HEK293T (cell line): ENCODE measurements around the gene TMEM131L.

Source experiments
- BHLHE40 ChIP-seq: fragments of 450-650 bp; IDR thresholded peaks from 2 replicates; pipeline ENCODE4 v1.6.1; 2016; ENCODE audit warnings: mild to moderate bottlenecking, moderate library complexity, borderline replicate concordance
- ELF4 ChIP-seq: fragments of 450-650 bp; IDR thresholded peaks from 2 replicates; pipeline ENCODE4 v1.6.1; 2017; ENCODE audit warnings: antibody characterized with exemption
- FOXA1 ChIP-seq: fragments of 450-650 bp; IDR thresholded peaks from 2 replicates; pipeline ENCODE4 v1.6.1; 2016; ENCODE audit warnings: mild to moderate bottlenecking
- FOXK2 ChIP-seq: fragments of 450-650 bp; IDR thresholded peaks from 2 replicates; pipeline ENCODE4 v1.6.1; 2016; ENCODE audit warnings: mild to moderate bottlenecking
- FOXM1 ChIP-seq: fragments of 450-650 bp; IDR thresholded peaks from 2 replicates; pipeline ENCODE4 v1.6.1; 2017; ENCODE audit warnings: mild to moderate bottlenecking, borderline replicate concordance
- HDGF ChIP-seq: fragments of 450-650 bp; IDR thresholded peaks from 2 replicates; pipeline ENCODE4 v1.6.1; 2017; ENCODE audit warnings: antibody characterized with exemption, borderline replicate concordance
- LEF1 ChIP-seq: fragments of 450-650 bp; IDR thresholded peaks from 2 replicates; pipeline ENCODE4 v1.6.1; 2017; ENCODE audit warnings: mild to moderate bottlenecking, borderline replicate concordance
- NFRKB ChIP-seq: fragments of 450-650 bp; IDR thresholded peaks from 2 replicates; pipeline ENCODE4 v1.6.1; 2016; ENCODE audit warnings: mild to moderate bottlenecking, moderate library complexity
- SP1 ChIP-seq: fragments of 450-650 bp; IDR thresholded peaks from 2 replicates; pipeline ENCODE4 v1.6.1; 2017
- SUZ12 ChIP-seq: fragments of 450-650 bp; IDR thresholded peaks from 2 replicates; pipeline ENCODE4 v1.6.1; 2016; ENCODE audit warnings: mild to moderate bottlenecking
- ZNF384 ChIP-seq: fragments of 450-650 bp; IDR thresholded peaks from 2 replicates; pipeline ENCODE4 v1.6.1; 2016

- TF ChIP-seq FOXM1: no peak
- TF ChIP-seq BHLHE40: no peak
- no peak for TF ChIP-seq SP1
- TF ChIP-seq ELF4: no peak
- TF ChIP-seq HDGF: no peak
- no peak for TF ChIP-seq FOXA1
- TF ChIP-seq SUZ12: no peak
- TF ChIP-seq LEF1: no peak
- no peak for TF ChIP-seq FOXK2
- no peak for TF ChIP-seq ZNF384
- TF ChIP-seq NFRKB: no peak
Observed at GRCh38 chr4:153449338-153449737, 16.8 kb upstream of the TMEM131L start.
